SK-N-SH (cell line): Measurements from ENCODE around the gene SH2B2.
"Not testable (repeated sequence)": the region's sequence is repeated elsewhere in the genome, so short reads cannot be mapped to it uniquely, and the experiment has no call there.

Experiments used
- CTCF ChIP-seq: fragments of 200-600 bp; sonication (generic); IDR thresholded peaks from 2 replicates; pipeline ENCODE4 v1.6.1; 2017; ENCODE audit warnings: antibody characterized with exemption, mild to moderate bottlenecking, moderate library complexity
- EP300 ChIP-seq, 2 experiments: IDR thresholded peaks; 2 replicates each; pipeline versions ENCODE4 v1.4.0 to v1.6.1; 2012; ENCODE audit warnings: borderline replicate concordance in 1 of 2, low read depth in 1 of 2, low read length in 1 of 2
- GABPA ChIP-seq: IDR thresholded peaks from 2 replicates; pipeline ENCODE4 v1.4.0; 2012; ENCODE audit warnings: low read depth, mild to moderate bottlenecking
- IRF3 ChIP-seq: fragments of 150-350 bp; IDR thresholded peaks from 2 replicates; pipeline ENCODE4 v1.6.1; 2016; ENCODE audit warnings: mild to moderate bottlenecking, low read depth, low read length
- MAX ChIP-seq: IDR thresholded peaks from 2 replicates; pipeline ENCODE4 v1.4.0; 2012; ENCODE audit warnings: low read depth
- MXI1 ChIP-seq: IDR thresholded peaks from 2 replicates; pipeline ENCODE4 v1.6.1; 2012; ENCODE audit warnings: mild to moderate bottlenecking, low read depth, low read length, improper control_type of control experiment
- NRF1 ChIP-seq: IDR thresholded peaks from 2 replicates; pipeline ENCODE4 v1.6.1; 2012; ENCODE audit warnings: low read depth, mild to moderate bottlenecking, low read length
- RFX5 ChIP-seq: IDR thresholded peaks from 2 replicates; pipeline ENCODE4 v1.6.1; 2012; ENCODE audit warnings: mild to moderate bottlenecking, improper control_type of control experiment, low read length
- TF ChIP-seq, protein P1 (sequence below): IDR thresholded peaks from 2 replicates; pipeline ENCODE4 v1.4.0; 2012; ENCODE audit warnings: low read depth, borderline replicate concordance

DNA sequence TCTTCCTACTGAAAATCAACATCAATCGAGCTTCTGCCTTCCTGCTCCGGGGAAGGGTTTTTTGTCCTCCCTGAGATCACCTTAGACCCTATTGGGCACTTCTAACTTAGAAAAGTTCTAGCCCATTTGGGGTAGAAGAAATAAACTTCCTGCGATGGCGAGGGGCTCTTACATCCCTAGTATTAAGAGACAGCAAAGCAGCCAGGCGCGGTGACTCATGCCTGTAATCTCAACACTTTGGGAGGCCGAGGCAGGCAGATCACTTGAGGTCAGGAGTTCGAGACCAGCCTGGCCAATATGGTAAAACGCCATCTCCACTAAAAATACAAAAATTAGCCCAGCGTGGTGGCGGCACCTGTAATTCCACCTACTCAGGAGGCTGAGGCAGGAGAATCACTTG, 38.4 kb downstream of the SH2B2 start:
- TF ChIP-seq MXI1; CTCF; IRF3; EP300 (IDR thresholded peaks at IDR 0.05; ENCODE audit: borderline replicate concordance in 1 of 2, low read depth in 1 of 2, low read length in 1 of 2); RFX5; GABPA; MAX; NRF1: not testable (repeated sequence)
- TF ChIP-seq, protein P1, sequence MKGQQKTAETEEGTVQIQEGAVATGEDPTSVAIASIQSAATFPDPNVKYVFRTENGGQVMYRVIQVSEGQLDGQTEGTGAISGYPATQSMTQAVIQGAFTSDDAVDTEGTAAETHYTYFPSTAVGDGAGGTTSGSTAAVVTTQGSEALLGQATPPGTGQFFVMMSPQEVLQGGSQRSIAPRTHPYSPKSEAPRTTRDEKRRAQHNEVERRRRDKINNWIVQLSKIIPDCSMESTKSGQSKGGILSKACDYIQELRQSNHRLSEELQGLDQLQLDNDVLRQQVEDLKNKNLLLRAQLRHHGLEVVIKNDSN: not testable (repeated sequence)
